Breast epithelium (tissue), 3 donors: Measurements from ENCODE around the gene LCN10.

Experiments used
- POLR2A ChIP-seq: fragments of 450-650 bp; IDR thresholded peaks from one replicate; pipeline ENCODE4 v1.6.1; 2016; ENCODE audit warnings: antibody characterized with exemption, mild to moderate bottlenecking, moderate library complexity
- TF ChIP-seq, protein P1 (sequence below), 3 donors: fragments of 450-650 bp; IDR thresholded peaks; one replicate each; pipeline ENCODE4 v1.5.1; 2016 to 2017; ENCODE audit warnings: antibody characterized with exemption in 3 of 3, mild to moderate bottlenecking in 3 of 3, moderate library complexity in 3 of 3

DNA sequence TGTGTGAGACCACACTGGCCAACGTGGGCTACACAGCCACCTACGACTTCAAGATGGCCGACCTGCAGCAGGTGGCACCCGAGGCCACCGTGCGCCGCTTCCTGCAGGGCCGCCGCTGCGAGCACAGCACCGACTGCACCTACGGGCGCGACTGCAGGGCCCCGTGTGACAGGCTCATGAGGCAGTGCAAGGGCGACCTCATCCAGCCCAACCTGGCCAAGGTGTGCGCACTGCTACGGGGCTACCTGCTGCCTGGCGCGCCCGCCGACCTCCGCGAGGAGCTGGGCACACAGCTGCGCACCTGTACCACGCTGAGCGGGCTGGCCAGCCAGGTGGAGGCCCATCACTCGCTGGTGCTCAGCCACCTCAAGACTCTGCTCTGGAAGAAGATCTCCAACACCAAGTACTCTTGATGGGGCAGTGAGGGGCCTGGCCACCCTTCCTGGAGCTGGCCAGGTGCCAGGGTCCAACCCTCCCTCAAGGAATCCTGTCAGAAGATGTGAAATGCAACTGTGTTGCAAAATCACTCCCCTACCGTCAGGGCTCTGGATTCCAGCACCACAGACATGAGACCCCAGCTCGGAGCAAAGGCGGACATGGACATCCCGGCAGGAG is 19.3 kb downstream of the LCN10 start:
- TF ChIP-seq, protein P1, sequence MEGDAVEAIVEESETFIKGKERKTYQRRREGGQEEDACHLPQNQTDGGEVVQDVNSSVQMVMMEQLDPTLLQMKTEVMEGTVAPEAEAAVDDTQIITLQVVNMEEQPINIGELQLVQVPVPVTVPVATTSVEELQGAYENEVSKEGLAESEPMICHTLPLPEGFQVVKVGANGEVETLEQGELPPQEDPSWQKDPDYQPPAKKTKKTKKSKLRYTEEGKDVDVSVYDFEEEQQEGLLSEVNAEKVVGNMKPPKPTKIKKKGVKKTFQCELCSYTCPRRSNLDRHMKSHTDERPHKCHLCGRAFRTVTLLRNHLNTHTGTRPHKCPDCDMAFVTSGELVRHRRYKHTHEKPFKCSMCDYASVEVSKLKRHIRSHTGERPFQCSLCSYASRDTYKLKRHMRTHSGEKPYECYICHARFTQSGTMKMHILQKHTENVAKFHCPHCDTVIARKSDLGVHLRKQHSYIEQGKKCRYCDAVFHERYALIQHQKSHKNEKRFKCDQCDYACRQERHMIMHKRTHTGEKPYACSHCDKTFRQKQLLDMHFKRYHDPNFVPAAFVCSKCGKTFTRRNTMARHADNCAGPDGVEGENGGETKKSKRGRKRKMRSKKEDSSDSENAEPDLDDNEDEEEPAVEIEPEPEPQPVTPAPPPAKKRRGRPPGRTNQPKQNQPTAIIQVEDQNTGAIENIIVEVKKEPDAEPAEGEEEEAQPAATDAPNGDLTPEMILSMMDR (IDR thresholded peaks at IDR 0.05): no peak
- no peak for TF ChIP-seq POLR2A
